GM23338 (cell line): Measurements from ENCODE around the gene CELSR1. TPM values are rescaled to one million over a fixed set of nuclear protein-coding genes. Genes with fewer than 3 reads are reported as not detected.

Experiments
- ATAC-seq: fragments of 200-7000 bp; cut with Tn5 transposase; 3 replicates; pipeline ENCODE4 v1.9.1; 2020
- DNase-seq: peaks from one replicate; pipeline ENCODE4 v3.0.0-alpha.2; 2015; ENCODE audit warnings: low spot score
- H2AFZ ChIP-seq: fragments of 200-600 bp; sonication (generic); 2 replicates; pipeline ENCODE4 v1.8.0; 2016; ENCODE audit warnings: antibody characterized with exemption, mild to moderate bottlenecking, moderate library complexity
- H3F3A ChIP-seq: fragments of 200-600 bp; sonication (generic); replicated peaks from 2 replicates; pipeline ENCODE4 v1.8.0; 2017; ENCODE audit warnings: antibody characterized with exemption, mixed run types, low read depth
- H3K27ac ChIP-seq: fragments of 200-600 bp; sonication (generic); 2 replicates; pipeline ENCODE4 v1.6.1; 2016; ENCODE audit warnings: low read depth
- H3K27me3 ChIP-seq: fragments of 200-600 bp; sonication (generic); 2 replicates; pipeline ENCODE4 v1.8.0; 2016; ENCODE audit warnings: mild to moderate bottlenecking, mixed run types, moderate library complexity; ENCODE audit not compliant: insufficient read depth
- H3K36me3 ChIP-seq: fragments of 200-600 bp; sonication (generic); 2 replicates; pipeline ENCODE4 v1.8.0; 2016; ENCODE audit warnings: mild to moderate bottlenecking; ENCODE audit not compliant: insufficient read depth
- H3K4me1 ChIP-seq: fragments of 200-600 bp; sonication (generic); 2 replicates; pipeline ENCODE4 v1.8.0; 2016; ENCODE audit warnings: mild to moderate bottlenecking, moderate library complexity; ENCODE audit not compliant: insufficient read depth
- H3K4me2 ChIP-seq: fragments of 200-600 bp; sonication (generic); 2 replicates; pipeline ENCODE4 v1.7.1; 2017; ENCODE audit warnings: mixed run types
- H3K4me3 ChIP-seq: fragments of 200-600 bp; sonication (generic); 2 replicates; pipeline ENCODE4 v1.6.1; 2016; ENCODE audit warnings: mixed run types
- H3K79me2 ChIP-seq: fragments of 200-600 bp; sonication (generic); replicated peaks from 2 replicates; pipeline ENCODE4 v1.8.0; 2017; ENCODE audit warnings: mild to moderate bottlenecking; ENCODE audit not compliant: insufficient read depth
- H3K9me2 ChIP-seq: fragments of 200-600 bp; sonication (generic); 2 replicates; pipeline ENCODE4 v1.8.0; 2017; ENCODE audit not compliant: insufficient read depth
- H4K20me1 ChIP-seq: fragments of 200-600 bp; sonication (generic); replicated peaks from 2 replicates; pipeline ENCODE4 v1.8.0; 2017; ENCODE audit warnings: mild to moderate bottlenecking; ENCODE audit not compliant: insufficient read depth
- H3K27ac Mint-ChIP-seq: 2 replicates; pipeline ENCODE4 v1.8.0; 2020; ENCODE audit warnings: inconsistent platforms, mild to moderate bottlenecking, moderate library complexity, mixed read lengths
- H3K27me3 Mint-ChIP-seq: 3 replicates; pipeline ENCODE4 v1.8.0; 2022; ENCODE audit warnings: low read depth, mild to moderate bottlenecking, moderate library complexity, mixed read lengths, inconsistent platforms; ENCODE audit not compliant: insufficient read depth, poor library complexity
- H3K36me3 Mint-ChIP-seq: 3 replicates; pipeline ENCODE4 v1.8.0; 2021; ENCODE audit warnings: low read depth, mild to moderate bottlenecking, inconsistent platforms, moderate library complexity, mixed read lengths
- H3K4me1 Mint-ChIP-seq: 3 replicates; pipeline ENCODE4 v1.8.0; 2020; ENCODE audit warnings: mild to moderate bottlenecking, inconsistent platforms, mixed read lengths
- H3K4me3 Mint-ChIP-seq: 3 replicates; pipeline ENCODE4 v1.8.0; 2021; ENCODE audit warnings: moderate library complexity, mild to moderate bottlenecking, inconsistent platforms, mixed read lengths
- H3K9me3 Mint-ChIP-seq: 3 replicates; pipeline ENCODE4 v1.8.0; 2020; ENCODE audit warnings: moderate library complexity, mild to moderate bottlenecking, inconsistent platforms, mixed read lengths
- CREB1 ChIP-seq: fragments of 250-450 bp; sonication (Bioruptor Pico); IDR thresholded peaks from 2 replicates; pipeline ENCODE4 v1.5.0; 2020; ENCODE audit warnings: low read depth, mild to moderate bottlenecking, moderate library complexity
- CTCF ChIP-seq, 2 experiments: fragments of 200-600 bp in 1 of 2; sonication (generic) in 1 of 2; conservative IDR thresholded peaks; 2 replicates each; pipeline versions ENCODE4 v1.5.1 to v1.6.1; 2016 to 2017; ENCODE audit warnings: antibody characterized with exemption in 2 of 2, low read depth in 2 of 2, mild to moderate bottlenecking in 2 of 2, moderate library complexity in 1 of 2
- ETS1 ChIP-seq: IDR thresholded peaks from 2 replicates; pipeline ENCODE4 v1.6.1; 2016; ENCODE audit warnings: antibody characterized with exemption
- EZH2 ChIP-seq: fragments of 200-600 bp; sonication (generic); IDR thresholded peaks from one replicate; pipeline ENCODE4 v1.8.0; 2017; ENCODE audit warnings: antibody characterized with exemption, mild to moderate bottlenecking, low read depth; ENCODE audit not compliant: unreplicated experiment
- EZH2phosphoT487 ChIP-seq: fragments of 200-600 bp; sonication (generic); IDR thresholded peaks from one replicate; pipeline ENCODE4 v1.8.1; 2018; ENCODE audit warnings: antibody characterized with exemption; ENCODE audit not compliant: unreplicated experiment
- JUNB ChIP-seq: IDR thresholded peaks from one replicate; pipeline ENCODE4 v1.6.1; 2016; ENCODE audit warnings: antibody characterized with exemption; ENCODE audit not compliant: unreplicated experiment
- NANOG ChIP-seq: IDR thresholded peaks from 2 replicates; pipeline ENCODE4 v1.6.1; 2016; ENCODE audit warnings: antibody characterized with exemption, borderline replicate concordance
- POLR2AphosphoS5 ChIP-seq: IDR thresholded peaks from 2 replicates; pipeline ENCODE4 v1.6.1; 2016; ENCODE audit warnings: antibody characterized with exemption, low read depth
- REST ChIP-seq: IDR thresholded peaks from one replicate; pipeline ENCODE4 v1.6.1; 2018; ENCODE audit warnings: antibody characterized with exemption; ENCODE audit not compliant: unreplicated experiment
- STAT1 ChIP-seq: IDR thresholded peaks from one replicate; pipeline ENCODE4 v1.6.1; 2016; ENCODE audit warnings: antibody characterized with exemption; ENCODE audit not compliant: unreplicated experiment
- ZNF114 ChIP-seq: fragments of 250-450 bp; sonication (Bioruptor Pico); IDR thresholded peaks from 2 replicates; pipeline ENCODE4 v1.5.0; 2020; ENCODE audit warnings: mild to moderate bottlenecking, moderate library complexity
- ZNF331 ChIP-seq: fragments of 250-450 bp; sonication (Bioruptor Pico); IDR thresholded peaks from 2 replicates; pipeline ENCODE4 v1.5.0; 2020; ENCODE audit warnings: low read depth, mild to moderate bottlenecking, moderate library complexity
- ZNF462 ChIP-seq: fragments of 250-450 bp; sonication (Bioruptor Pico); IDR thresholded peaks from 2 replicates; pipeline ENCODE4 v1.5.0; 2020; ENCODE audit warnings: mild to moderate bottlenecking, moderate library complexity
- polyA plus RNA-seq: library from polyadenylated mRNA; unstranded; fragments of >200 nt; fragmentation: Nextera tagmentation; extraction: Ambion mirVana; gene quantifications from 2 replicates; pipeline ENCODE4 v1.2.1, GENCODE V29; 2016
- total RNA-seq: library from RNA; depleted of rRNA; stranded (reverse); fragments of >200 nt; shearing (Covaris generic); gene quantifications from 2 replicates; pipeline ENCODE4 v1.2.3, GENCODE V29; 2014

CELSR1 gene
- total and polyA plus RNA-seq, 2 experiments from 2014 or later: 4.8 to 20.4 TPM

GRCh38 chr22:46387748-46388147 is 149.7 kb downstream of the CELSR1 start:
- no peak overlapping the region for H3K4me3 ChIP-seq
- Mint-ChIP-seq H3K36me3 (peaks cover 3% of the 10 kb centered on the region; the same call in 2 of the 3 replicates), H3K27me3 (peaks cover 16% of the 10 kb centered on the region), H3K27ac (no peak overlapping the region), H3K9me3 (no peaks in the 10 kb centered on the region), H3K4me3 (no peak overlapping the region), H3K4me1 (peaks cover 4% of the 10 kb centered on the region; the same call in 1 of the 3 replicates)
- no peaks in the 10 kb centered on the region for H3F3A ChIP-seq
- TF ChIP-seq ZNF462 (CRISPR knock-in tag) (no peak), ETS1 (no peak), EZH2phosphoT487 (no peak), STAT1 (no peak), ZNF114 (CRISPR knock-in tag) (no peak), REST (no peak), EZH2 (no peak), POLR2AphosphoS5 (no peak), CTCF (conservative IDR thresholded peaks at IDR 0.05; ENCODE audit: low read depth in 2 of 2) (no peak), JUNB (no peak), NANOG (no peak), CREB1 (CRISPR knock-in tag) (no peak), ZNF331 (no peak)
- ATAC-seq (no peak), DNase-seq (no peak)
- H2AFZ ChIP-seq: no peak overlapping the region
- H3K27me3 ChIP-seq: no peaks in the 10 kb centered on the region
- no peaks in the 10 kb centered on the region for H4K20me1 ChIP-seq
- no peaks in the 10 kb centered on the region for H3K9me2 ChIP-seq
- H3K27ac ChIP-seq: no peak overlapping the region
- H3K36me3 ChIP-seq: no peaks in the 10 kb centered on the region
- no peaks in the 10 kb centered on the region for H3K79me2 ChIP-seq
- H3K4me2 ChIP-seq: no peak overlapping the region
- H3K4me1 ChIP-seq: no peaks in the 10 kb centered on the region
